Activated CD8-positive, alpha-beta T cell treated with anti-CD3 and anti-CD28 coated beads, Interleukin-2, amount 10 ng/mL, durations not matched to agents 7 days and 5 days (primary cell): ENCODE results near the gene TCTN1. TPM values are rescaled to one million over a fixed set of nuclear protein-coding genes. Genes with fewer than 3 reads are reported as not detected.
"Not testable (repeated sequence)": the region's sequence is repeated elsewhere in the genome, so short reads cannot be mapped to it uniquely, and the experiment has no call there.

Experiments
- ATAC-seq: fragments of 150-1000 bp; cut with Tn5 transposase; one replicate; pipeline ENCODE4 v1.10.0; 2021; ENCODE audit warnings: moderate library complexity
- CTCF ChIA-PET: fragments of 350-600 bp; sonication (Branson Sonifier 250); formaldehyde crosslinking; loops from one replicate; lab custom pipeline; 2021; ENCODE audit warnings: antibody characterized with exemption; lab: Charles Lee
- POLR2A ChIA-PET: fragments of 350-600 bp; sonication (Branson Sonifier 250); formaldehyde crosslinking; loops from one replicate; lab custom pipeline; 2021; ENCODE audit warnings: antibody characterized with exemption; lab: Charles Lee
- DNase-seq: peaks from one replicate; pipeline ENCODE4 v3.0.0-alpha.2; 2020
- H3K27ac Mint-ChIP-seq: one replicate; pipeline ENCODE4 v1.8.0; 2021; ENCODE audit warnings: mild to moderate bottlenecking, mixed read lengths
- H3K27me3 Mint-ChIP-seq: one replicate; pipeline ENCODE4 v1.8.0; 2021; ENCODE audit warnings: low read depth, mixed read lengths
- H3K36me3 Mint-ChIP-seq: one replicate; pipeline ENCODE4 v1.8.0; 2021; ENCODE audit warnings: low read depth, mixed read lengths
- H3K4me1 Mint-ChIP-seq: one replicate; pipeline ENCODE4 v1.8.0; 2021; ENCODE audit warnings: low read depth, mixed read lengths
- H3K4me3 Mint-ChIP-seq: one replicate; pipeline ENCODE4 v1.8.0; 2021; ENCODE audit warnings: mild to moderate bottlenecking, mixed read lengths
- H3K9me3 Mint-ChIP-seq: one replicate; pipeline ENCODE4 v1.8.0; 2022; ENCODE audit warnings: mixed read lengths; ENCODE audit not compliant: insufficient read depth
- total RNA-seq, 2 experiments: library from RNA; stranded (reverse); gene quantifications; one replicate each; pipeline ENCODE4 v1.2.3, GENCODE V29; 2021

Gene TCTN1
- total RNA-seq, 2 experiments from 2014 or later: 5.9 to 7.9 TPM

DNA sequence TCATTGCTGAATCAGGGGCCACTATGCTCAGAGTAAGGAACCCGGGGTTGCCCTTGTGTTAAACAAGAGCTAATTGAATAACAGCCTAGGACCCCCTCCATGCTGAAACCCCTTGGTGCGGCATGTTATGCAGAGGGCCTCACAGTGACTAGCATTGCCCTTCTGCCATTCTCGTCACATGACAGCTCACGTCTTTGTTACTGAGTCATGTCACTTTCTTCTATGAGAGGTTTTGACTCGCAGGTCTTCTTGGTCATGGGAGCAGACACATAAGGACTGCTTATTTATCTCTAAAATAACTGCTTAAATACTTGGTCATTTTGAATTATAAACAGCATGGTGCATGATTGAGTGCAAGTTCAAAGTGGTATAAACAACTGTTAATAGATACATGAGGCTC is 24.9 kb downstream of the TCTN1 start:
- Mint-ChIP-seq H3K27ac (no peak overlapping the region), H3K4me3 (no peak overlapping the region), H3K36me3 (no peaks in the 10 kb centered on the region), H3K9me3 (no peaks in the 10 kb centered on the region), H3K4me1 (peaks cover 44% of the 10 kb centered on the region), H3K27me3 (no peaks in the 10 kb centered on the region)
- CTCF ChIA-PET: interaction anchor here (1.3 to 1.4 kb wide), 2 partner anchors 11 to 20 kb away, joined by 5 read pairs; no protein-coding TSS in a partner anchor
- ATAC-seq (no peak), DNase-seq (no peak)
- POLR2A ChIA-PET: no interaction called here

DNA sequence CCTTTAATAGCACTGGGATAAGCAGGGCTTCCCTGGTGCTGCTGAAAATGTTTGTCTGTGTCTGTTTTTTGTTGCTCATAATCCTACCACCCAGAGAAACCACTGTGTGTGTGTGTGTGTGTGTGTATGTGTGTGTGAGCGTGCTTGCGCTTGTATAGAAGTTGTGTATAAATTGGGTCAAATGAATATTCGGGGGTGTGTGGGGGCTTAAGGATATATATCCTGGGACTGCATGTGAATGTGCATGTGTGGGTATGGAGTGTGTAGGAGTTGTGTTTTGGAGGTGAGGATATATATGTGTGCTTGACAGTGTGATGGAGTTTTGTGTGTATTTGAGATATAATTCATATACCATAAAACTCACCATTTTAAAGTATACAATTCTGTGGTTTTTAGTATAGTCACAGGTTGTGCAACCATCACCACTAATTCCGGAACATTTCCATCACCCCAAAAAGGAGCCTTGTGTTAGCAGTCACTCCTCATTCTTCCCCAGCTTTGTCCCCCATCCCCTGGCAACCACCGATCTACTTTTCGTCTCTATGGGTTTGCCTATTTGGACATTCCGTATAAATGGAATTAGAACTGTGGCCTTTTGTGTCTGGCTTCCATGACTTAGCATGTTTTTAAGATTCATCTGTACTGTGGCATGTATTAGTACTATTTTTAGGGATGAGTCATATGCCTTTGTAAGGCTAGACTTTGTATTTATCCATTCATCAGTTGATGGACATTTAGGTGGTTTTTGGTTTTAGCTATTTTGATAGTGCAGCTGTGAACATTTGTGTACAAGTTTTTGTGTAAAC is 25.6 kb downstream of the TCTN1 start:
- H3K36me3 Mint-ChIP-seq: no peaks in the 10 kb centered on the region
- ATAC-seq: no peak
- POLR2A ChIA-PET: no interaction called here
- H3K9me3 Mint-ChIP-seq: no peaks in the 10 kb centered on the region
- H3K27ac Mint-ChIP-seq: no peak overlapping the region
- DNase-seq: no peak
- H3K4me3 Mint-ChIP-seq: no peak overlapping the region
- CTCF ChIA-PET: no interaction called here
- peaks cover 47% of the 10 kb centered on the region for H3K4me1 Mint-ChIP-seq
- H3K27me3 Mint-ChIP-seq: no peaks in the 10 kb centered on the region

DNA sequence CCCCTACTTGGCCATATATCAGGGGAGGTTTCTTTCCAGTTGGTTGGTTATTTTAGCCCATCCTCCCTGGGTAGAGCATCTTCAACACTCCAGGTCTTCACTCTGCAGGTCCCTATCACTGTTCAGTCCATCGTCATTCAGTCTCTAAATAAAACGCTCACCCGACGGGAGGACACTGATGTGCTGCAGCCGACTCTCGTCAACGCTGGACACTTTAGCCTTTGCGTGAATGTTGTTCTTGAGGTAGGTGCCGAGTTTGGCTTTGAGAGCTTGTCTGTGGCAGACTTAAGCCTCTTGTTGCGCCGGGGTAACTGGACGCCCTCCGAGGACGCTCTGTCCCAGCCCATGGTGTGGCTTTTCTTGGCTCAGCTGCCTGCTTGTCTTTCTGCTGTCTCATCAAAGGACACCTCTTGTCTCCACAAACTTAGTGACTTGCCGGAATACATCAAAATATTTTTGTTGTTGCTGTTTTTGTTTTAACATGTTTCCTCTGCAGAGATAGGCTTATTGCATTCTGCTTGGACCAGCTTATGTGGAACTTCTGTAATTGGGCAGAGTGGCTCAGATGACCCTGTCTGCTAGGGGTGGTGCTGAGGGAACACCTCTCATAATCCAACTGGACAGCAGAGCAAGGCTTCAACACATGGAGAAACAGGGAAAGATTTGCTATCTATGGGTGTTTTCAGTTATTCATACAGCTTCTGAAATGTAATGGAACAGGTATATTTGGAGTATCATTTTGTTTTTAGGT is 26.5 kb downstream of the TCTN1 start:
- no peak for DNase-seq
- Mint-ChIP-seq H3K4me1 (peaks cover 41% of the 10 kb centered on the region), H3K4me3 (no peak overlapping the region), H3K9me3 (no peaks in the 10 kb centered on the region), H3K36me3 (peaks cover 1% of the 10 kb centered on the region), H3K27ac (no peak overlapping the region), H3K27me3 (no peaks in the 10 kb centered on the region)
- no peak for ATAC-seq
- POLR2A ChIA-PET: interaction anchor here (1.0 kb wide), 1 partner anchor 27 kb away, joined by 3 read pairs; the partner anchor contains the start of gene TCTN1
- CTCF ChIA-PET: interaction anchor here (1.1 kb wide), 1 partner anchor 247 kb away, joined by 3 read pairs; no protein-coding TSS in a partner anchor

DNA sequence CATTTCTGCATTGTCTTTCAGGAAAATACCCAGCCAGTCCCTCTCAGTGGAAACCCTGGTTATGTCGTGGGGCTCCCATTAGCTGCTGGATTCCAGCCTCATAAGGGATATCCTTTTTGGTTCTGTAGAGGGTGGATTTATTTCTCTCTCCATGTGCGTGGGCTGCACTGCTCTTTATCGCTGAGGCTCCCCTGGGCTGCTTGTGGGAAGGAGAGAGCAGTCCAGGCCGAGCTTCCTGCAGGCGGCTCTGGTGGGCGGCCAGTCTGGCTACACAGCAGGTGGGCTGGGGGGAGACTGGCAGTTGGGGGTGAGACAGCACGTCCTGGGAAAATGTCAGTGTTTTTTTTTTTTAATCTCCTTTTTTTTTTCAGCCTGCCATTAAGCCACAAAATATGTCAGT is 27.6 kb downstream of the TCTN1 start:
- Mint-ChIP-seq H3K4me1 (peaks cover 38% of the 10 kb centered on the region), H3K9me3 (no peaks in the 10 kb centered on the region), H3K27me3 (no peaks in the 10 kb centered on the region), H3K36me3 (peaks cover 4% of the 10 kb centered on the region), H3K4me3 (no peak overlapping the region), H3K27ac (no peak overlapping the region)
- CTCF ChIA-PET: interaction anchor here (1.1 kb wide), 1 partner anchor 246 kb away, joined by 3 read pairs; no protein-coding TSS in a partner anchor
- DNase-seq (no peak), ATAC-seq (no peak)
- POLR2A ChIA-PET: interaction anchor here (1.0 kb wide), 1 partner anchor 28 kb away, joined by 3 read pairs; the partner anchor contains the start of gene TCTN1

DNA sequence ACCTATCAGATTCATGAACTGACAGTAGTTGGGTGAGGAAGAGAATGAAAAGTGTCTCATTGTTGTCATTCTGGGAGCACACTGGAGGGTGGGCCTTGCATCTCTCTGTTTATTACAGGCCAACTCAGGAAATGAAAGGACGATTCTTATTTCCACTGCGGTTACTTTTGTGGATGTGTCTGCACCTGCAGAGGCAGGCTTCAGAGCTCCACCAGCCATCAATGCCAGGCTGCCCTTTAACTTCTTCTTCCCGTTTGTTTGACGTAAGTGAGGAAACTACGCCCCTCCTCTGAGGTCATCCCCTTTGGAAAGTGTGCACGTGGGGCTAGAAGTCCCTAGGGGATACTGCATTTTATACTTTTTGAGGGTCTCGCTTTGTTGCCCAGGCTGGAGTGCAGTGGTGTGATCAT is 33.7 kb downstream of the TCTN1 start:
- H3K36me3 Mint-ChIP-seq: peaks cover 53% of the 10 kb centered on the region
- no peak overlapping the region for H3K4me3 Mint-ChIP-seq
- ChIA-PET CTCF (no interaction called here), POLR2A (no interaction called here)
- peak overlapping the region; percentile 85 for H3K27ac Mint-ChIP-seq
- ATAC-seq (peak; percentile 82), DNase-seq (peak; percentile 46)
- H3K27me3 Mint-ChIP-seq: no peaks in the 10 kb centered on the region
- peaks cover 30% of the 10 kb centered on the region for H3K4me1 Mint-ChIP-seq
- H3K9me3 Mint-ChIP-seq: no peaks in the 10 kb centered on the region

DNA sequence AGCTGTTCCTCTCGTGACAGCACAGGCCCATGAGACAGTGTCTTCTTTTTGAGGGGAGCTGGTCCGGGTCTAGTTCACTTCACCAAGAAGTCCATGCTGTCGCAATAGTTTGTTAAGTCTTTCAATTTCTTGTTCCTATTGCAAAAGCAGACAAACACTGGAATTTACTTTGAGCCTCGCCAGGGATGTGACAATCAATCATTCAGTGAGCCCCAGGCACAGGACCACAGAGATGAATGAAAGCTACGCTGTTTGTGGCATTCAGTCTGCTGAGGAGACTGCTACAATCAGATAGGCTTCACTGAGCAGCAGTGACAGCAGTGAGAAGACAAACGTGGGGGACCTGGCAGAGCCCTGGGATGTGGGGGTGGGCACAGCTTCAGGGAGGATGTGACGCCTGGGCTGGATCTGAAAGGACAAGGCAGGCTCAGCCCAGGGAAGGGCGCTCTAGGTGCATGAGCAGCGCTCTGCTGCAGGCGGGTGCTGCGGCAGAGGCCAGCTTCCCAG is 35.5 kb downstream of the TCTN1 start:
- Mint-ChIP-seq H3K4me3 (no peak overlapping the region), H3K9me3 (no peaks in the 10 kb centered on the region), H3K27ac (no peak overlapping the region), H3K27me3 (no peaks in the 10 kb centered on the region), H3K4me1 (peaks cover 21% of the 10 kb centered on the region), H3K36me3 (peaks cover 62% of the 10 kb centered on the region)
- DNase-seq: no peak
- ChIA-PET CTCF (interaction anchor here (0.8 kb wide), 1 partner anchor 47 kb away, joined by 3 read pairs; no protein-coding TSS in a partner anchor), POLR2A (interaction anchor here (0.6 to 1.3 kb wide), 3 partner anchors 36 to 94 kb away, joined by 3 to 5 read pairs (median 3); partner anchors contain the start of genes PPP1CC and TCTN1)
- no peak for ATAC-seq

DNA sequence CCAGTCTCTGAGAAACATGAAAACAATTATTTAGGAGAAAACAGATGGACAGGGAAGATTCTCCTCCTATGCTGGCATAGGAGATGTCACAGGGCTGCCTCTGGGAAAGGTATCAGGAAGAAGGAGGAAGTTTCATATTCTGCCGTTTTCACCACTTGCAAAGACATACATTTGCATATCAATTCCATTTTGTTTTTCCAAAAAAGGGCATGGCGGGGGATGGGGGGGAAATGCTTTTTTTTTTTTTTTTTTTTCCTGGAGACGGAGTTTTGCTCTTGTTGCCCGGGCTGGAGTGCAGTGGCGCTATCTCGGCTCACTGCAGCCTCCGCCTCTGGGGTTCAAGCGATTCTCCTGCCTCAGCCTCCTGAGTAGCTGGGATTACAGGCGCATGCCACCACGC is 40.3 kb downstream of the TCTN1 start:
- peaks cover 61% of the 10 kb centered on the region for H3K36me3 Mint-ChIP-seq
- not testable (repeated sequence) for H3K4me3 Mint-ChIP-seq, ATAC-seq

DNA sequence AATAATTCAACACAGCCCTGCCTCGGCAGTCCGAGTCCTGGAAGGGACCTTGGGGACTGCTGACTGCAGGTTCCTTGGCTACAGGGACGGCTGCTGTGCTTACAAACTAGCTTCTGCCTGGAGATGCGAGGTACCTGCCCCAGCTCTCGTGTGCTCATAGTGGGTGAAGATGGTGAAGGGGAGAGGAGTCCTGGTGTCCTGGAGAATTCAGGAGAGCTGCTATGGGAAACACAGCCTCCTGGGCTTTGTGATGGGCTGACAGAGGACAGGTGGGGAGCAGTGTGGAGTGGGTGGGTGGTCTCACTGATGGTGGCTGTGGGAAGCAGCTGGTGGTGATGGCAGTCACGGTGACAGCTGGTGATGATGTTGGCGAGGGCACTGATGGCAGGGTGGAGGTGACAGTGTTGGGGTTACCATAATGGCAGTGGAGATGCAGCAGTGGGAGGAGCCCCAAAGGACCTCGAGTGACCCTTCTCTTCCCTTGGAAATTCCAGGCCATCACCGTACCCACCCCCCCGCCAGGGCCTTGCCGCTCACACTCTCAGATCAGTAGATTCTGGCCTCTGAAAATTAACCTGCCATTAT is 42.2 kb downstream of the TCTN1 start:
- POLR2A ChIA-PET: interaction anchor here (0.8 kb wide), 1 partner anchor 85 kb away, joined by 3 read pairs; no protein-coding TSS in a partner anchor
- Mint-ChIP-seq H3K4me1 (peaks cover 16% of the 10 kb centered on the region), H3K9me3 (no peaks in the 10 kb centered on the region), H3K27ac (no peak overlapping the region), H3K27me3 (no peaks in the 10 kb centered on the region), H3K36me3 (peaks cover 58% of the 10 kb centered on the region), H3K4me3 (no peak overlapping the region)
- DNase-seq (no peak), ATAC-seq (no peak)
- CTCF ChIA-PET: no interaction called here

More for the DNA sequence above, 40.3 kb downstream of the TCTN1 start:
- POLR2A ChIA-PET, H3K9me3 Mint-ChIP-seq, H3K27ac Mint-ChIP-seq, DNase-seq, CTCF ChIA-PET, H3K4me1 Mint-ChIP-seq, H3K27me3 Mint-ChIP-seq: not testable (repeated sequence)

DNA sequence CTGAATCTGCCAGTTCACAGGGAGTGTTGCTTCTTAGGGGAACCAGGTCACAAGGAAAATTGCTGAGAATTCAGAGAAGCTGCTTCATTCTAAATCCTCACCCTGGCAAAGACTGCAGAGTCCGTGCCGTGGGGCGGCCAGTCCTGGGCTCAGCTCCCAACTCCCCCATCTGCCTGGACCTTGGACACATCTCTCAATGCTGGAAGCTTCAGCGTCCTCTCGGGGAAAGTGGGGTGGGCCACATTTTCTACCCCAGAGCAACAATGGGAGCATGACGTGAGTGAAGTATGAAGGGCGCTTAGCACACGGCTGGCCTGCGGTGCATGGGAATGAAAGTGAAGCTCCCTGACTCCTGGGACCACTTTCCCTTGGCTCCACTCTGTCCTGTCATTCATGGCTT is 43.8 kb downstream of the TCTN1 start:
- ATAC-seq (no peak), DNase-seq (no peak)
- Mint-ChIP-seq H3K4me1 (peaks cover 30% of the 10 kb centered on the region), H3K9me3 (no peaks in the 10 kb centered on the region), H3K27me3 (no peaks in the 10 kb centered on the region), H3K36me3 (peaks cover 56% of the 10 kb centered on the region), H3K27ac (no peak overlapping the region), H3K4me3 (no peak overlapping the region)
- ChIA-PET POLR2A (no interaction called here), CTCF (no interaction called here)

DNA sequence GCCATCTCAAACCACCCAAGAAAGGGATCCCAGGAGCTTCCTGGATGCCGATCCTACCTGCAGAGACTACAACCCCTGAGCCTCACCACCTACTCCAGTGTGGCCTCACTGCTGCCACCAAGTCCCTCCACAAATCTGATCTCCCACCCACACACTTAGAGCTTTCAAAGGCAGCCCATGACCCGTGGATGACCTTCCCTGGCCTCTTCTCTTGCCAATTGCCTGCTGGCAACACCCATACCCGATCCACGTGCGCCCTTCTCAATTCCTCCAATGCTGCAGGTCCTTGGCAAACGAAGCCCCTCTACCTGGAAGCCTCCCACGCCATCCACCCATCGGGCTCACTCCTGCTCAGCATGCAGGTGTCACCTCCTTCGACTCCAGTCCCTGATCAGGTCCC is 44.3 kb downstream of the TCTN1 start:
- CTCF ChIA-PET: no interaction called here

DNA sequence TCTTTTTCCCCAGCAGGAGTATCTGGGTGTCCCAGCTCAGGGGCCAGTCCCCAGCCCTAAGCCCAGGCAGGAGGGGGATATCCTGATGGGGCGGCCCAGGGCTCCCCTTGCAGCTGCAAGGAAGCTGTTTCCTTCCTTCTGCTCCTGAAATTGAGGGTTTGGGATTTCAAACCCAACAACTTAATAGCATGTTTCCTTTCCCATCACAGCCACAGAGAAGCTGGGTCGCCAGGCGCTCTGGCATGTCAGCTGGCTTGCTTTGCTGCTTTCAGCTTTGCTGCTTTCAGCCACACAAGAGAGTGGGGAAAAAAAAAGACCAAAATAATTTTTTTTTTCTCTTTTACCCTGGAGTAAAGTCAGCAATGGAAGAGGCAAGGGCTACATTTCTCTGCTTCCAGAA is 44.9 kb downstream of the TCTN1 start:
- Mint-ChIP-seq H3K9me3 (no peaks in the 10 kb centered on the region), H3K27ac (peak overlapping the region; percentile 52), H3K4me1 (peaks cover 34% of the 10 kb centered on the region), H3K27me3 (no peaks in the 10 kb centered on the region), H3K36me3 (peaks cover 61% of the 10 kb centered on the region), H3K4me3 (no peak overlapping the region)
- CTCF ChIA-PET: no interaction called here
- ATAC-seq (no peak), DNase-seq (no peak)
- POLR2A ChIA-PET: no interaction called here

More for the DNA sequence above, 44.3 kb downstream of the TCTN1 start:
- H3K27me3 Mint-ChIP-seq: no peaks in the 10 kb centered on the region
- H3K9me3 Mint-ChIP-seq: no peaks in the 10 kb centered on the region
- POLR2A ChIA-PET: no interaction called here
- H3K27ac Mint-ChIP-seq: peak overlapping the region; percentile 52
- H3K4me3 Mint-ChIP-seq: no peak overlapping the region
- DNase-seq: no peak
- no peak for ATAC-seq
- H3K4me1 Mint-ChIP-seq: peaks cover 34% of the 10 kb centered on the region
- H3K36me3 Mint-ChIP-seq: peaks cover 59% of the 10 kb centered on the region
